ENCODE measurements around the gene HEXD.

The HEXD gene

DNA sequence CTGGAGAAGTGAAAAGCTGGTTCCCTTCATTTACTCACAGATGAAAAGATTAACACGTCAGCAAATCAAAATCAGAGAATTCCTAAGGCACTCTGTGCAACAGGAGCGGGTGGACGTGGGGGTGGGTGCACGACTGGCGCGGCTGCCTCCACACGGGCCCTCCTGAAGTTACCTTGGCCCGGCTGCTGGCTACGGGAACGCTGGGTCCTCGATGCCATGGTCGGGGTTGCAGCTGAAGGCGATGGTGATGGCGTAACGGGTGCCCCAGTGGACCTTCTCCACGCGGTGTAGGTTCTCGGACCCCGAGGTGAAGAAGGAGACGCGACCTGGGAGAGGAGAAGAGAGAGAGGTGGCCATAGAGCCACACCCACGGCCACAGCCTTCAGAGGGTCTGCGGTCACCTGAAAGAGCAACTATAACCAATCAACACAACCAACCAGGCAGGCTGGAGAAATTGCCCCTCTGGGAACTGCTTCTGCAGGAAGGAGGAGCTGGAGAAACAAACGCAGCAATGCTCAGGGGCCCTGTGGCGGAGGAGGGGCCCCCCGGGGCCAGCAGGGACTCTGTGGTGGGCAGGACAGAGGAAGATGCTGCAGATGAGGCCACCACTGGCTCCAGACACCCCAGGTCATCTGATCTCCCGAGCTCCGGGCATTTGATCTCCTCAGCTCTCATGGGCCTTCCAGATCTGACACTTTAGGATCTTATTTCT, 25.8 kb upstream of the HEXD start:
- DNase-seq = no peak
- in situ Hi-C loops (cut with MboI; ENCODE audit: low pct_unique_long_range_greater_than_20kb, low sequenced_read_pairs) = no loop called here

GRCh38 chr17:82392941-82393340, 25.2 kb upstream of the HEXD start:
- in situ Hi-C loops (cut with MboI; ENCODE audit: low pct_unique_long_range_greater_than_20kb, low sequenced_read_pairs) = no loop called here
- DNase-seq = no peak

DNA sequence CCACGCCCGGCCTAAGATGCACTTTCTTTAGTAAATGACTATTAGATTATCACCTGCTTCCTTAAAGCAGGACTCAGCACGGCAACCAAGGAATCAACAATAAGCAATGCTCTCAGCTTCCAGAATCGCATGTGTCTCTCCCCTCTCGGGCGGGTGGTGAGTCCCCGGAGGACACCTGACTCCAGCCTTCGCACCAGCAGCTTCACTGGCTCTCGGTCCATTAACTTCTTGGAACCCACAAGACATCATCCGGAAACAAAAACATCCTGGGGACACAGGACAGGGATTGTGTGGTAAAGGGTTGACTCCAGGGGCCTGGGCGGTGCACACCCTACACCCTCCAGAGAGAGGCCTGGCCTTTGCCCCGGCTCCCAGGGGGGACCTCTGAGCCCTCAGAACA, 23.9 kb upstream of the HEXD start:
- in situ Hi-C loops (cut with MboI; ENCODE audit: low pct_unique_long_range_greater_than_20kb, low sequenced_read_pairs) = no loop called here

DNA sequence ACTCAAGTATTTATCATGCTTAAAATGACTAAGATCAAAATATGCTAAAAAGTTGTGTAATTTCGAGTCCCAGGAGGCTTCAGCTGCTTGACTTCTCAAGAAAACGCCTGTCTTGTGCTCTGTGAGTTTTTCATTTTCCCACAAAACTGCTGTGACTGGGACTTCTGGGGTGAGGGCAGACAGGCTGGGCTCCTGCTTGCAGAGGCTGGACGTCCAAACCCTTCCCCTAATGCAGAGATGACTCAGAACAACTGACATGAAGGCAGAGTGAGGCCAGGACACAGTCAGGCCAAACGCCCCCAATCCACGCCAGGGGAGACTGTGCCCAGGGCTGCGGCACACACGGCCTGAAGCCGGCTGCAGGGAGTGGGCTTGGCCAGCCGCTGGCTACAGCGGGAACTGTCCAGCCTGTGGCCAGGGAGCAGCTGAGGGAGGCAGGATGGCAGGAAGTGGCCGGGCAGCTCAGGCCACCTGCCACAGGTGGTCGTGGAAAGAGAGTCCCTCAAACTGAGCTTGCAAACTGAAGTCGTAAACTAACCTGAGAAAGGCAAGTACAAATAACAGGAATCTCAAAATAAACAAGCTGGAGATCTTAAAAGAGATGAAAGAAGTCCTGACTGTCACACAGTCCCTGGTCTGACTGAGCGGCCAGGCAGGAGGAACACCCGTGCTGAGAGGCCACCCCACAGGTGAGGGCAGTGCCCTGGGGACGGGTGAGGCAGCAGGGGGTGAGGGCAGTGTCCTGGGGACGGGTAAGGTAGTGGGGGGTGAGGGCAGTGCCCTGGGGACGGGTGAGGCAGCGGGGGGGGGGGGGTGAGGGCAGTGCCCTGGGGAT, 21.3 kb upstream of the HEXD start:
- in situ Hi-C loops (cut with MboI; ENCODE audit: low pct_unique_long_range_greater_than_20kb, low sequenced_read_pairs) = no loop called here
- DNase-seq = no peak

More for the DNA sequence above, 23.9 kb upstream of the HEXD start:
- DNase-seq = no peak

GRCh38 chr17:82397449-82398335, 20.5 kb upstream of the HEXD start:
- in situ Hi-C loops (cut with MboI; ENCODE audit: low pct_unique_long_range_greater_than_20kb, low sequenced_read_pairs) = no loop called here
- DNase-seq = no peak

GRCh38 chr17:82399041-82399441, 19.1 kb upstream of the HEXD start:
- in situ Hi-C loops (cut with MboI; ENCODE audit: low pct_unique_long_range_greater_than_20kb, low sequenced_read_pairs) = no loop called here
- DNase-seq = no peak

GRCh38 chr17:82399601-82400101, 18.5 kb upstream of the HEXD start:
- in situ Hi-C loops (cut with MboI; ENCODE audit: low pct_unique_long_range_greater_than_20kb, low sequenced_read_pairs) = no loop called here
- DNase-seq = no peak

DNA sequence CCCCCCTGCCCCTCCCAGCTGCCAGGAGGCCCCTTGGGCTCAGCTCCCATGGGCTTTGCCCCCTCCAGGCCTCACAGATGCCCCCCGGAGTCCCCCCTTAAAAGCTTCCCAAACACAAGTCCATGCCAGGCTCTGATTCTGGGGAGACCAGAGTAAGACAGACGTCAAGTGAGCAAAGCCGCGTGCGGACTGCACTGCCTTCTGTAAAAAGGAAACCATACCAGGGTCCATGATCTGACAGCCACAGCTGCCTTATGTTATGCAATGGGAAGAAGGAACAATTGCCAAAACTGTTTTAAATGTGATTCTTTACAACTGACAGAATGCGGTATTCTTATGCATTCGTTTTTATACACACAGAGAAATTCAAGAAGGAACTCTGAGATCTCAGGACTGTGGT, 17.9 kb upstream of the HEXD start:
- in situ Hi-C loops (cut with MboI; ENCODE audit: low pct_unique_long_range_greater_than_20kb, low sequenced_read_pairs) = no loop called here
- peak; percentile 46 for DNase-seq

GRCh38 chr17:82400830-82401229, 17.3 kb upstream of the HEXD start:
- in situ Hi-C loops (cut with MboI; ENCODE audit: low pct_unique_long_range_greater_than_20kb, low sequenced_read_pairs) = no loop called here
- DNase-seq = peak; percentile 94

DNA sequence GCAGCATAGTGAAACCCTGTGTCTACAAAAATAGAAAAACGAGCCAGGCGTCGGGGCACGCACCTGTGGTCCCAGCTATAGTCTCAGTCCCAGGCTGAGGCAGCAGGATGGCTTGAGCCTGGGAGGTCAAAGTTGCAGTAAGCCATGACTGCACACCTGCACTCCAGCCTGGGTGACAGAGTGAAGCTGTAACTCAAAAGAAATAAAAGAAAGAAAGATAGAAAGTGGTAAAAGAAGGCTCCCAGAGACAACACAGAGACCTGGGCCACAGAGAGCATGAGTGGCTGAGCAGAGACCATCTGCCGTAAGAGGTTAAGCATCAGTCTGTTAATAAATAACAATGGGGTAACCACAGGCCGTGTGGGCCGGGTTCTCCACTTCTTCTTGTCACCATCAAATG, 15.3 kb upstream of the HEXD start:
- DNase-seq = no peak
- in situ Hi-C loops (cut with MboI; ENCODE audit: low pct_unique_long_range_greater_than_20kb, low sequenced_read_pairs) = no loop called here

GRCh38 chr17:82403662-82404660, 14.2 kb upstream of the HEXD start:
- no peak for DNase-seq
- in situ Hi-C loops (cut with MboI; ENCODE audit: low pct_unique_long_range_greater_than_20kb, low sequenced_read_pairs) = no loop called here

DNA sequence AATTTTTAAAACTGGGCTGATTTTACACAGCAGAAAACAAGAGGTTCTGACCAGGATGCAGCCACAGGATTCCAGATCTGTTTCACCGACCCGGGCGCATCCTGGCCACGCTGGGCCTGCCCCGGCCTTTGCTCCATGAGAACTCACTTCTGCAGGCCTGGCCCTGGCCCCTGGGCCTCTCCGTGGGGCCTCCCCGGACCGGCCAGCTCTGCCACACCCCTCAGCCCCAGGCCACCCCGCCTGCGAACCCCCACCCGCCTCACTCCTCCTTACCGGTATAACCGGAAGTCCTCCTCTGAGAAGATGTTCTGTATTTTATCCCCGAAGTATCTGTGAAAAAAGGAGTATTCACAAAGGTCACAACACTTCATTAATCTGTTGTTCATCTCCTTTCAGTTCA, 13.1 kb upstream of the HEXD start:
- no peak for DNase-seq
- in situ Hi-C loops (cut with MboI; ENCODE audit: low pct_unique_long_range_greater_than_20kb, low sequenced_read_pairs) = no loop called here

DNA sequence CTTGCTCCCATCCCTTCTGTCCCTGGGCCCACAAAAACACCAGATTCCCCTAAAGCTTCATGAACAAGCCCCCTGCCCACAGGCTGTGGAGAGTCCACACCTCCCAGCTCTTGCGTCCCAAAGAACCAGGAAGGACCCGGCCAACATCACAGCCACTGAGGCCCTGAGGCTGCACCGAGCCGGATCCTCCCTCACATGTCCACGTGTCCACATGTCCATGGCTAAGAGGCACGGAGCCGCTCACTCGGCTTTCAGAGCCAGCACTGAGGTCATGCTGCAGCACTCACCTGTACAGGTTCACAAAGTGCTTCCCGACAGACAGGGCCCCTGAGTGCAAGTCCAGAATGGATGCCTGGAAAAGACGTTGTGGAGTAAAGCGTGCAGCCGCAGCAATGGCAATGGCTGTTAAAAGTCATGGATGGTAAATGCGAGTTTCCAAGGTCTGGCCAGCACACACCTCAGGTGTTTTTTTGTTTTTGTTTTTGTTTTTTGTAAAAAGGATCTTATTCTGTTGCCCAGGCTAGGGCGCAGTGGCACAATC, 11.9 kb upstream of the HEXD start:
- in situ Hi-C loops (cut with MboI; ENCODE audit: low pct_unique_long_range_greater_than_20kb, low sequenced_read_pairs) = no loop called here
- DNase-seq = no peak

DNA sequence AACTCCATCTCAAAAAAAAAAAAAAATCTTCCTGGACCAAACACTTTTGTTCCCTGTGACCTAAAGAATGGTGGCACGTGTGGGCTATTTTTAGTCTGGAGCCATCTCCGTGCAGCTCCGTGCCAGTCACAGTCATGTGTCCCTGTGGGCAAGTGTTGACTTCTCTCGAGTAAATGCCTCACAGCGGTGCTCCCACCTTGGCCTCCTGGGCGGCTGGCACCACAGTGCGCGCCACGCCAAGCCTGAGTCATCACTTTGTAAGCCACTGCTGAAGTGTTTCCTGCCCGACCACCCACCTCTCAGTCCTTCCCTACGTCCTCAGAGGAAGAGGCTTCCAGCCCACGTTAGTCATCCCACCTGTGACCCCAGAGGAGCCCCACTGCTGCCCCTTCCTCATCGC, 10.9 kb upstream of the HEXD start:
- no peak for DNase-seq
- in situ Hi-C loops (cut with MboI; ENCODE audit: low pct_unique_long_range_greater_than_20kb, low sequenced_read_pairs) = no loop called here

DNA sequence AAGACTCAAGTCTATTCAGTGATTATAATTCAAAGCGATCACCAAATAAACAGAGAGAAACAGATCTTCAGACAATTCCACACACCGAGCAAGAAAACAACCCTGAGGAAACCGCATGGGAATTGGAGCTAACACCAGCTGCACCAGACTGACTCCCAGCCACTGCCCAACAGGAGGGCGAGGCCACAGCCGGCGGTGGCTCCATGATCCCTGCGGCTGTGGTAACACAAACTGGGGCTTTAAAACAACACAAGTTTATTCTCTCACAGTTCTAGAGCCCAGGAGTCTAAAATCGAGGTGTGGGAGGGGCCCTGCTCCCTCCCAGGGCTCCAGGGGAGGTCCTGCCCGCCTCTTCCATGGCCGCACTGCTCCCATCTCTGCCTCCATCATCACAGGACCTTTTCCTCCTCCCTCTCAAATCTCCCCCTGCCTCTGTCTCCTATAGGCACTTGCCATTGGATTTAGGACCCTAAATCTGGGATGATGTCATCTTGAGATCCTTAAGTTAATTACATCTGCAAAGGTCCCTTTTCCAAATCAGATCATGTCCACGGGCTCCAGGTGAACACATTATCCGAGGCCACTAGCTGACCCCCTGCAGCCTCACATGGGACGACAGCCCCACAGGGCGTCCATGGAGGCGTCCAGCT, 9.7 kb upstream of the HEXD start:
- in situ Hi-C loops (cut with MboI; ENCODE audit: low pct_unique_long_range_greater_than_20kb, low sequenced_read_pairs) = no loop called here
- no peak for DNase-seq

DNA sequence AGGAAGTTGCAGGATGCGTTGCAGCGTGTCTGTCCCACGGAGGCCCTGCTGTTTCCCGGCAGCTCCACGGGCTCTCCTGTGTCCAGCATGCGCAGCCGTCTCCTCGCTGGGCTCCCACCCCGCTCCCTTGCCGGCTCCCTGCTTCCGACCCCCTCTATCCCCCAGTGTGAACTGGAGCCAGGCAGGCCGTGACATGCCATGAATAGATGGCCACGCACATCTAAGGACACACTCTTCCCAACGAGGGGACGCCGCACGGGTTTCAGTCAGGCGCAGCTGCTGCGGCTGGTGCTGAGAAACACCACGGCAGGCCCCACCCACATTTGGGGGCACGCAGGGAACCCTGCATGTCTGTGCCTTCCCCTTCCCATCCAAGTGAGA, 9.2 kb upstream of the HEXD start:
- DNase-seq = no peak
- in situ Hi-C loops (cut with MboI; ENCODE audit: low pct_unique_long_range_greater_than_20kb, low sequenced_read_pairs) = no loop called here

- no peak for DNase-seq
- in situ Hi-C loops (cut with MboI; ENCODE audit: low pct_unique_long_range_greater_than_20kb, low sequenced_read_pairs) = loop anchor here (10.0 kb wide), 1 partner anchor 55 kb away; the partner anchor contains the start of gene TEX19
These were observed 8.0 kb upstream of the HEXD start for GRCh38 chr17:82410014-82410716.

Measured in KBM-7 (cell line).